Esophagus muscularis mucosa (tissue), 3 donors: ENCODE results near the gene WDR89.

Experiments
- CTCF ChIP-seq, 3 experiments: fragments of 200-600 bp in 2 of 3; fragments of 450-650 bp in 1 of 3; sonication (generic) in 2 of 3; IDR thresholded peaks; one replicate each; pipeline ENCODE4 v1.5.1; 2017 to 2019; ENCODE audit warnings: antibody characterized with exemption in 3 of 3, mild to moderate bottlenecking in 2 of 3, moderate library complexity in 1 of 3
- POLR2AphosphoS5 ChIP-seq, 2 donors: sonication (generic); formaldehyde crosslinking; IDR thresholded peaks; one replicate each; pipeline ENCODE4 v1.6.1; 2017; ENCODE audit warnings: antibody characterized with exemption in 2 of 2

GRCh38 chr14:63678536-63678935 is 36.9 kb upstream of the WDR89 start:
- TF ChIP-seq CTCF (IDR thresholded peaks at IDR 0.05) (no peak), POLR2AphosphoS5 (IDR thresholded peaks at IDR 0.05) (no peak)
